ENCODE results near the gene ALKAL2.

ALKAL2 gene

GRCh38 chr2:259789-260331 lies 28.0 kb downstream of the ALKAL2 start:
- Histone ChIP-seq H3K36me3 (ENCODE audit: control insufficient read depth, insufficient read depth, low read length) (no peaks in the 10 kb centered on the region), H3K27me3 (replicated peaks; ENCODE audit: control insufficient read depth, insufficient read depth, low read length) (no peaks in the 10 kb centered on the region), H3K4me3 (replicated peaks; ENCODE audit: low read depth, low read length) (no peak overlapping the region)
- DNase-seq (ENCODE audit: extremely low read depth, insufficient read length) = no peak
- TF ChIP-seq CTCF (IDR thresholded peaks at IDR 0.05; ENCODE audit: insufficient read depth, low read length, poor library complexity, severe bottlenecking) = no peak

- no peaks in the 10 kb centered on the region for H3K36me3 ChIP-seq (ENCODE audit: control insufficient read depth, insufficient read depth, low read length)
- DNase-seq (ENCODE audit: extremely low read depth, insufficient read length) = no peak
- no peak overlapping the region for H3K4me3 ChIP-seq (replicated peaks; ENCODE audit: low read depth, low read length)
- no peaks in the 10 kb centered on the region for H3K27me3 ChIP-seq (replicated peaks; ENCODE audit: control insufficient read depth, insufficient read depth, low read length)
- TF ChIP-seq CTCF (IDR thresholded peaks at IDR 0.05; ENCODE audit: insufficient read depth, low read length, poor library complexity, severe bottlenecking) = no peak
Observed at GRCh38 chr2:258933-259332, 29.0 kb downstream of the ALKAL2 start.

GRCh38 chr2:257842-258241 lies 30.0 kb downstream of the ALKAL2 start:
- Histone ChIP-seq H3K27me3 (replicated peaks; ENCODE audit: control insufficient read depth, insufficient read depth, low read length) (no peaks in the 10 kb centered on the region), H3K4me3 (replicated peaks; ENCODE audit: low read depth, low read length) (no peak overlapping the region), H3K36me3 (ENCODE audit: control insufficient read depth, insufficient read depth, low read length) (no peaks in the 10 kb centered on the region)
- DNase-seq (ENCODE audit: extremely low read depth, insufficient read length) = no peak
- TF ChIP-seq CTCF (IDR thresholded peaks at IDR 0.05; ENCODE audit: insufficient read depth, low read length, poor library complexity, severe bottlenecking) = no peak

- Histone ChIP-seq H3K4me3 (replicated peaks; ENCODE audit: low read depth, low read length) (no peak overlapping the region), H3K36me3 (ENCODE audit: control insufficient read depth, insufficient read depth, low read length) (no peaks in the 10 kb centered on the region), H3K27me3 (replicated peaks; ENCODE audit: control insufficient read depth, insufficient read depth, low read length) (no peaks in the 10 kb centered on the region)
- no peak for DNase-seq (ENCODE audit: extremely low read depth, insufficient read length)
- no peak for TF ChIP-seq CTCF (IDR thresholded peaks at IDR 0.05; ENCODE audit: insufficient read depth, low read length, poor library complexity, severe bottlenecking)
Observed at GRCh38 chr2:257429-257828, 30.5 kb downstream of the ALKAL2 start.

GRCh38 chr2:256094-256493 lies 31.8 kb downstream of the ALKAL2 start:
- DNase-seq (ENCODE audit: extremely low read depth, insufficient read length) = no peak
- no peaks in the 10 kb centered on the region for H3K36me3 ChIP-seq (ENCODE audit: control insufficient read depth, insufficient read depth, low read length)
- no peaks in the 10 kb centered on the region for H3K27me3 ChIP-seq (replicated peaks; ENCODE audit: control insufficient read depth, insufficient read depth, low read length)
- TF ChIP-seq CTCF (IDR thresholded peaks at IDR 0.05; ENCODE audit: insufficient read depth, low read length, poor library complexity, severe bottlenecking) = no peak
- H3K4me3 ChIP-seq (replicated peaks; ENCODE audit: low read depth, low read length) = no peak overlapping the region

GRCh38 chr2:255195-255594 lies 32.7 kb downstream of the ALKAL2 start:
- TF ChIP-seq CTCF (IDR thresholded peaks at IDR 0.05; ENCODE audit: insufficient read depth, low read length, poor library complexity, severe bottlenecking) = no peak
- Histone ChIP-seq H3K4me3 (replicated peaks; ENCODE audit: low read depth, low read length) (no peak overlapping the region), H3K36me3 (ENCODE audit: control insufficient read depth, insufficient read depth, low read length) (no peaks in the 10 kb centered on the region), H3K27me3 (replicated peaks; ENCODE audit: control insufficient read depth, insufficient read depth, low read length) (no peaks in the 10 kb centered on the region)
- no peak for DNase-seq (ENCODE audit: extremely low read depth, insufficient read length)
